Ammon's horn (tissue), 1 donor: ENCODE measurements around the gene KLHL8.
"Not testable (repeated sequence)": the region's sequence is repeated elsewhere in the genome, so short reads cannot be mapped to it uniquely, and the experiment has no call there.

ENCODE experiments used
- DNase-seq: peaks from one replicate; pipeline ENCODE4 v3.0.0-alpha.2; 2016; ENCODE audit warnings: low spot score

The KLHL8 gene

GRCh38 chr4:87171944-87172343 lies 48.5 kb downstream of the KLHL8 start:
- DNase-seq: no peak

- DNase-seq: no peak
Observed at GRCh38 chr4:87166296-87166854, 54.0 kb downstream of the KLHL8 start.

- DNase-seq: no peak
Observed at GRCh38 chr4:87165892-87166291, 54.5 kb downstream of the KLHL8 start.

GRCh38 chr4:87153078-87153870 lies 67.1 kb downstream of the KLHL8 start:
- no peak for DNase-seq

- DNase-seq: no peak
Observed at GRCh38 chr4:87152310-87153041, 67.9 kb downstream of the KLHL8 start.

GRCh38 chr4:87151730-87152129 lies 68.7 kb downstream of the KLHL8 start:
- no peak for DNase-seq

GRCh38 chr4:87150498-87151261 lies 69.7 kb downstream of the KLHL8 start:
- peak; percentile 81 for DNase-seq

GRCh38 chr4:87147116-87147515 lies 73.3 kb downstream of the KLHL8 start:
- DNase-seq: no peak

- not testable (repeated sequence) for DNase-seq
Observed at GRCh38 chr4:87145934-87146333, 74.5 kb downstream of the KLHL8 start.

- no peak for DNase-seq
Observed at GRCh38 chr4:87144356-87144755, 76.1 kb downstream of the KLHL8 start.

GRCh38 chr4:87141428-87141827 lies 79.0 kb downstream of the KLHL8 start:
- no peak for DNase-seq

- DNase-seq: no peak
Observed at GRCh38 chr4:87134122-87134521, 86.3 kb downstream of the KLHL8 start.

GRCh38 chr4:87133183-87133582 lies 87.2 kb downstream of the KLHL8 start:
- DNase-seq: no peak

- no peak for DNase-seq
Observed at GRCh38 chr4:87132035-87132434, 88.4 kb downstream of the KLHL8 start.

GRCh38 chr4:87130985-87131703 lies 89.3 kb downstream of the KLHL8 start:
- DNase-seq: no peak

GRCh38 chr4:87129681-87130080 lies 90.7 kb downstream of the KLHL8 start:
- DNase-seq: no peak

- no peak for DNase-seq
Observed at GRCh38 chr4:87128006-87128705, 92.3 kb downstream of the KLHL8 start.

GRCh38 chr4:87126056-87126455 lies 94.4 kb downstream of the KLHL8 start:
- no peak for DNase-seq

- no peak for DNase-seq
Observed at GRCh38 chr4:87122252-87122651, 98.2 kb downstream of the KLHL8 start.

- peak; percentile 30 for DNase-seq
Observed at GRCh38 chr4:87121341-87122065, 98.9 kb downstream of the KLHL8 start.
